ENCODE data around the gene SLC30A4.

Gene SLC30A4

GRCh38 chr15:45498701-45499100, 23.9 kb downstream of the SLC30A4 start:
- H3K36me3 ChIP-seq (ENCODE audit: insufficient read depth, low read length): no peaks in the 10 kb centered on the region
- no peaks in the 10 kb centered on the region for H3K9me3 ChIP-seq (replicated peaks; ENCODE audit: low read length)
- H3K4me2 ChIP-seq (ENCODE audit: low read length): no peak overlapping the region
- no peak overlapping the region for H3K4me3 ChIP-seq (ENCODE audit: low read length)
- no peak overlapping the region for H3K9ac ChIP-seq (ENCODE audit: low read depth, low read length)
- no peaks in the 10 kb centered on the region for H3K27me3 ChIP-seq (ENCODE audit: control insufficient read depth, insufficient read depth, low read length)
- H3K4me1 ChIP-seq (ENCODE audit: control insufficient read depth, insufficient read depth, low read length): peaks cover 6% of the 10 kb centered on the region

GRCh38 chr15:45497261-45497660, 25.3 kb downstream of the SLC30A4 start:
- no peaks in the 10 kb centered on the region for H3K36me3 ChIP-seq (ENCODE audit: insufficient read depth, low read length)
- H3K4me1 ChIP-seq (ENCODE audit: control insufficient read depth, insufficient read depth, low read length): peaks cover 6% of the 10 kb centered on the region
- no peak overlapping the region for H3K9ac ChIP-seq (ENCODE audit: low read depth, low read length)
- H3K9me3 ChIP-seq (replicated peaks; ENCODE audit: low read length): no peaks in the 10 kb centered on the region
- H3K4me3 ChIP-seq (ENCODE audit: low read length): no peak overlapping the region
- no peaks in the 10 kb centered on the region for H3K27me3 ChIP-seq (ENCODE audit: control insufficient read depth, insufficient read depth, low read length)
- H3K4me2 ChIP-seq (ENCODE audit: low read length): no peak overlapping the region

GRCh38 chr15:45496658-45497057, 25.9 kb downstream of the SLC30A4 start:
- no peaks in the 10 kb centered on the region for H3K36me3 ChIP-seq (ENCODE audit: insufficient read depth, low read length)
- no peak overlapping the region for H3K4me2 ChIP-seq (ENCODE audit: low read length)
- H3K4me1 ChIP-seq (ENCODE audit: control insufficient read depth, insufficient read depth, low read length): peaks cover 6% of the 10 kb centered on the region
- H3K4me3 ChIP-seq (ENCODE audit: low read length): no peak overlapping the region
- H3K9ac ChIP-seq (ENCODE audit: low read depth, low read length): no peak overlapping the region
- H3K27me3 ChIP-seq (ENCODE audit: control insufficient read depth, insufficient read depth, low read length): no peaks in the 10 kb centered on the region
- no peaks in the 10 kb centered on the region for H3K9me3 ChIP-seq (replicated peaks; ENCODE audit: low read length)

GRCh38 chr15:45495588-45495987, 27.0 kb downstream of the SLC30A4 start:
- H3K27me3 ChIP-seq (ENCODE audit: control insufficient read depth, insufficient read depth, low read length): no peaks in the 10 kb centered on the region
- H3K4me1 ChIP-seq (ENCODE audit: control insufficient read depth, insufficient read depth, low read length): peaks cover 6% of the 10 kb centered on the region
- no peaks in the 10 kb centered on the region for H3K36me3 ChIP-seq (ENCODE audit: insufficient read depth, low read length)
- no peak overlapping the region for H3K4me2 ChIP-seq (ENCODE audit: low read length)
- no peaks in the 10 kb centered on the region for H3K9me3 ChIP-seq (replicated peaks; ENCODE audit: low read length)
- H3K9ac ChIP-seq (ENCODE audit: low read depth, low read length): no peak overlapping the region
- no peak overlapping the region for H3K4me3 ChIP-seq (ENCODE audit: low read length)

GRCh38 chr15:45489690-45490238, 32.8 kb downstream of the SLC30A4 start:
- Histone ChIP-seq H3K9me3 (replicated peaks; ENCODE audit: low read length) (no peaks in the 10 kb centered on the region), H3K9ac (ENCODE audit: low read depth, low read length) (no peak overlapping the region), H3K4me1 (ENCODE audit: control insufficient read depth, insufficient read depth, low read length) (no peaks in the 10 kb centered on the region)

GRCh38 chr15:45486317-45486716, 36.2 kb downstream of the SLC30A4 start:
- Histone ChIP-seq H3K27me3 (ENCODE audit: control insufficient read depth, insufficient read depth, low read length) (no peaks in the 10 kb centered on the region), H3K4me1 (ENCODE audit: control insufficient read depth, insufficient read depth, low read length) (no peaks in the 10 kb centered on the region), H3K36me3 (ENCODE audit: insufficient read depth, low read length) (no peaks in the 10 kb centered on the region), H3K9me3 (replicated peaks; ENCODE audit: low read length) (no peaks in the 10 kb centered on the region), H3K4me2 (ENCODE audit: low read length) (no peak overlapping the region), H3K9ac (ENCODE audit: low read depth, low read length) (no peak overlapping the region), H3K4me3 (ENCODE audit: low read length) (no peak overlapping the region)

More at GRCh38 chr15:45489690-45490238, 32.8 kb downstream of the SLC30A4 start:
- no peaks in the 10 kb centered on the region for H3K36me3 ChIP-seq (ENCODE audit: insufficient read depth, low read length)
- no peaks in the 10 kb centered on the region for H3K27me3 ChIP-seq (ENCODE audit: control insufficient read depth, insufficient read depth, low read length)
- no peak overlapping the region for H3K4me3 ChIP-seq (ENCODE audit: low read length)
- H3K4me2 ChIP-seq (ENCODE audit: low read length): no peak overlapping the region

GRCh38 chr15:45481135-45481534, 41.4 kb downstream of the SLC30A4 start:
- Histone ChIP-seq H3K36me3 (ENCODE audit: insufficient read depth, low read length) (no peaks in the 10 kb centered on the region), H3K4me1 (ENCODE audit: control insufficient read depth, insufficient read depth, low read length) (no peaks in the 10 kb centered on the region), H3K9ac (ENCODE audit: low read depth, low read length) (no peak overlapping the region)

GRCh38 chr15:45476410-45476809, 46.1 kb downstream of the SLC30A4 start:
- Histone ChIP-seq H3K4me2 (ENCODE audit: low read length) (no peak overlapping the region), H3K4me3 (ENCODE audit: low read length) (no peak overlapping the region), H3K9ac (ENCODE audit: low read depth, low read length) (no peak overlapping the region), H3K36me3 (ENCODE audit: insufficient read depth, low read length) (no peaks in the 10 kb centered on the region), H3K9me3 (replicated peaks; ENCODE audit: low read length) (no peaks in the 10 kb centered on the region), H3K27me3 (ENCODE audit: control insufficient read depth, insufficient read depth, low read length) (no peaks in the 10 kb centered on the region), H3K4me1 (ENCODE audit: control insufficient read depth, insufficient read depth, low read length) (no peaks in the 10 kb centered on the region)

More at GRCh38 chr15:45481135-45481534, 41.4 kb downstream of the SLC30A4 start:
- H3K4me3 ChIP-seq (ENCODE audit: low read length): no peak overlapping the region
- no peaks in the 10 kb centered on the region for H3K9me3 ChIP-seq (replicated peaks; ENCODE audit: low read length)
- H3K4me2 ChIP-seq (ENCODE audit: low read length): no peak overlapping the region
- no peaks in the 10 kb centered on the region for H3K27me3 ChIP-seq (ENCODE audit: control insufficient read depth, insufficient read depth, low read length)

GRCh38 chr15:45474799-45475198, 47.8 kb downstream of the SLC30A4 start:
- Histone ChIP-seq H3K4me3 (ENCODE audit: low read length) (no peak overlapping the region), H3K4me1 (ENCODE audit: control insufficient read depth, insufficient read depth, low read length) (no peaks in the 10 kb centered on the region), H3K4me2 (ENCODE audit: low read length) (no peak overlapping the region), H3K9ac (ENCODE audit: low read depth, low read length) (no peak overlapping the region), H3K27me3 (ENCODE audit: control insufficient read depth, insufficient read depth, low read length) (no peaks in the 10 kb centered on the region), H3K36me3 (ENCODE audit: insufficient read depth, low read length) (no peaks in the 10 kb centered on the region), H3K9me3 (replicated peaks; ENCODE audit: low read length) (no peaks in the 10 kb centered on the region)

- H3K4me1 ChIP-seq (ENCODE audit: control insufficient read depth, insufficient read depth, low read length): no peaks in the 10 kb centered on the region
- H3K9ac ChIP-seq (ENCODE audit: low read depth, low read length): no peak overlapping the region
- peaks cover 12% of the 10 kb centered on the region for H3K27me3 ChIP-seq (ENCODE audit: control insufficient read depth, insufficient read depth, low read length)
- H3K4me2 ChIP-seq (ENCODE audit: low read length): no peak overlapping the region
- no peaks in the 10 kb centered on the region for H3K9me3 ChIP-seq (replicated peaks; ENCODE audit: low read length)
- no peaks in the 10 kb centered on the region for H3K36me3 ChIP-seq (ENCODE audit: insufficient read depth, low read length)
- H3K4me3 ChIP-seq (ENCODE audit: low read length): no peak overlapping the region
Observed at GRCh38 chr15:45473068-45473467, 49.5 kb downstream of the SLC30A4 start.

- no peak overlapping the region for H3K9ac ChIP-seq (ENCODE audit: low read depth, low read length)
- H3K27me3 ChIP-seq (ENCODE audit: control insufficient read depth, insufficient read depth, low read length): peaks cover 17% of the 10 kb centered on the region
- H3K36me3 ChIP-seq (ENCODE audit: insufficient read depth, low read length): no peaks in the 10 kb centered on the region
- H3K4me3 ChIP-seq (ENCODE audit: low read length): no peak overlapping the region
- no peak overlapping the region for H3K4me2 ChIP-seq (ENCODE audit: low read length)
- no peaks in the 10 kb centered on the region for H3K9me3 ChIP-seq (replicated peaks; ENCODE audit: low read length)
- no peaks in the 10 kb centered on the region for H3K4me1 ChIP-seq (ENCODE audit: control insufficient read depth, insufficient read depth, low read length)
Observed at GRCh38 chr15:45471151-45471550, 51.4 kb downstream of the SLC30A4 start.

GRCh38 chr15:45469441-45469840, 53.1 kb downstream of the SLC30A4 start:
- Histone ChIP-seq H3K9me3 (replicated peaks; ENCODE audit: low read length) (no peaks in the 10 kb centered on the region), H3K4me3 (ENCODE audit: low read length) (no peak overlapping the region), H3K4me2 (ENCODE audit: low read length) (no peak overlapping the region), H3K36me3 (ENCODE audit: insufficient read depth, low read length) (no peaks in the 10 kb centered on the region), H3K9ac (ENCODE audit: low read depth, low read length) (no peak overlapping the region), H3K27me3 (ENCODE audit: control insufficient read depth, insufficient read depth, low read length) (peaks cover 17% of the 10 kb centered on the region), H3K4me1 (ENCODE audit: control insufficient read depth, insufficient read depth, low read length) (no peaks in the 10 kb centered on the region)
